H1 (cell line): ENCODE results near the gene ASS1. TPM values are rescaled to one million over a fixed set of nuclear protein-coding genes. Genes with fewer than 3 reads are reported as not detected.

Source experiments
- CTCF ChIA-PET: fragments of 300-600 bp; sonication (Branson Sonifier 250); formaldehyde crosslinking; loops from one replicate; lab custom pipeline; 2021; ENCODE audit not compliant: partially characterized antibody; lab: Charles Lee
- POLR2A ChIA-PET: fragments of 300-600 bp; sonication (Branson Sonifier 250); formaldehyde crosslinking; loops from one replicate; lab custom pipeline; 2021; ENCODE audit warnings: inconsistent platforms; ENCODE audit not compliant: partially characterized antibody; lab: Charles Lee
- DNase-seq, 2 experiments: peaks; one replicate each; pipeline versions ENCODE4 v3.0.0 to v3.0.0-alpha.2; 2010 to 2022; ENCODE audit warnings: low spot score in 2 of 2, low read depth in 1 of 2, mixed read lengths in 1 of 2
- FAIRE-seq: peaks from 2 replicates; lab custom pipeline; 2011; peaks lifted over from hg19 to GRCh38; lab: Jason Lieb, UNC
- H2AFZ ChIP-seq: 2 replicates; pipeline ENCODE4 v1.8.1; 2012; ENCODE audit warnings: low read length, inconsistent platforms
- H2AK5ac ChIP-seq: 2 replicates; pipeline ENCODE4 v1.6.1; 2013; ENCODE audit warnings: low read depth, low read length
- H2BK120ac ChIP-seq: replicated peaks from 2 replicates; pipeline ENCODE3; 2013; ENCODE audit warnings: low read depth, low read length, inconsistent platforms
- H2BK12ac ChIP-seq: 2 replicates; pipeline ENCODE4 v1.6.1; 2013; ENCODE audit warnings: low read depth, low read length
- H2BK15ac ChIP-seq: 2 replicates; pipeline ENCODE4 v1.6.1; 2013; ENCODE audit warnings: low read length
- H2BK20ac ChIP-seq: 2 replicates; pipeline ENCODE4 v1.6.1; 2013; ENCODE audit warnings: low read length
- H2BK5ac ChIP-seq: 2 replicates; pipeline ENCODE4 v1.6.1; 2013; ENCODE audit warnings: low read depth, low read length
- H3K14ac ChIP-seq: 2 replicates; pipeline ENCODE4 v1.6.1; 2013; ENCODE audit warnings: inconsistent platforms; ENCODE audit not compliant: insufficient read length
- H3K18ac ChIP-seq: 2 replicates; pipeline ENCODE4 v1.6.1; 2013; ENCODE audit warnings: low read length; ENCODE audit errors: extremely low read depth
- H3K23ac ChIP-seq: 2 replicates; pipeline ENCODE4 v1.6.1; 2013; ENCODE audit warnings: inconsistent platforms; ENCODE audit not compliant: insufficient read length
- H3K23me2 ChIP-seq: 2 replicates; pipeline ENCODE4 v1.6.1; 2013; ENCODE audit warnings: low read depth, low read length
- H3K27ac ChIP-seq: 2 replicates; pipeline ENCODE4 v1.6.1; 2011; ENCODE audit warnings: low read depth, low read length, inconsistent platforms
- H3K27me3 ChIP-seq, 4 experiments: replicated peaks in 1 of 4; 1 replicate in 1 of 4; 2 replicates in 3 of 4; pipeline versions ENCODE4 v1.6.1 to v1.8.1; 2011 to 2013; ENCODE audit warnings: low read length in 3 of 4, mild to moderate bottlenecking in 3 of 4, inconsistent platforms in 2 of 4, mixed read lengths in 2 of 4, moderate library complexity in 1 of 4; ENCODE audit not compliant: control insufficient read depth in 3 of 4, insufficient read depth in 3 of 4; ENCODE audit errors: extremely low read depth in 1 of 4
- H3K36me3 ChIP-seq, 4 experiments: 2 replicates each; pipeline versions ENCODE4 v1.6.1 to v1.8.1; 2011 to 2013; ENCODE audit warnings: mild to moderate bottlenecking in 4 of 4, low read length in 3 of 4, moderate library complexity in 2 of 4, control low read depth in 1 of 4, inconsistent platforms in 1 of 4; ENCODE audit not compliant: insufficient read depth in 4 of 4, control insufficient read depth in 2 of 4
- H3K4ac ChIP-seq: replicated peaks from 2 replicates; pipeline ENCODE3; 2013; ENCODE audit warnings: low read length, low read depth, mixed read lengths, inconsistent platforms; ENCODE audit not compliant: insufficient read length
- H3K4me1 ChIP-seq, 4 experiments: replicated peaks in 1 of 4; 1 replicate in 1 of 4; 2 replicates in 3 of 4; pipeline versions ENCODE4 v1.6.1 to v1.8.1; 2011 to 2013; ENCODE audit warnings: low read length in 3 of 4, inconsistent platforms in 2 of 4, mixed read lengths in 1 of 4; ENCODE audit not compliant: insufficient read depth in 4 of 4, control insufficient read depth in 3 of 4
- H3K4me2 ChIP-seq, 2 experiments: 2 replicates each; pipeline versions ENCODE4 v1.6.1 to v1.8.1; 2011 to 2013; ENCODE audit warnings: low read depth in 2 of 2, low read length in 2 of 2, control low read depth in 1 of 2, inconsistent platforms in 1 of 2, mild to moderate bottlenecking in 1 of 2; ENCODE audit not compliant: insufficient read depth in 1 of 2
- H3K4me3 ChIP-seq, 4 experiments: fragments of 200-600, 300-600 bp in 1 of 4; sonication (generic), shearing (Covaris generic), sonication (Bioruptor Twin) in 1 of 4; 2 replicates each; pipeline versions ENCODE4 v1.5.1 to v1.8.1; 2011 to 2016; ENCODE audit warnings: low read length in 4 of 4, low read depth in 3 of 4, control low read depth in 2 of 4, inconsistent platforms in 2 of 4, mild to moderate bottlenecking in 2 of 4, mixed read lengths in 1 of 4, moderate library complexity in 1 of 4; ENCODE audit not compliant: insufficient read depth in 2 of 4; ENCODE audit errors: extremely low read depth in 1 of 4
- H3K56ac ChIP-seq: replicated peaks from 2 replicates; pipeline ENCODE3; 2013; ENCODE audit warnings: low read depth, mild to moderate bottlenecking, mixed read lengths, low read length, inconsistent platforms; ENCODE audit not compliant: insufficient read length
- H3K79me1 ChIP-seq: 2 replicates; pipeline ENCODE4 v1.6.1; 2013; ENCODE audit warnings: low read depth, low read length, control low read depth
- H3K79me2 ChIP-seq, 2 experiments: 2 replicates each; pipeline versions ENCODE4 v1.6.1 to v1.8.1; 2012 to 2013; ENCODE audit warnings: low read length in 2 of 2, mild to moderate bottlenecking in 2 of 2, inconsistent platforms in 1 of 2; ENCODE audit not compliant: insufficient read depth in 2 of 2, control insufficient read depth in 1 of 2
- H3K9ac ChIP-seq, 4 experiments: replicated peaks in 1 of 4; 1 replicate in 1 of 4; 2 replicates in 3 of 4; pipeline versions ENCODE4 v1.6.1 to v1.8.1; 2011 to 2013; ENCODE audit warnings: low read depth in 3 of 4, low read length in 3 of 4, control low read depth in 2 of 4, mild to moderate bottlenecking in 2 of 4, moderate library complexity in 2 of 4, inconsistent platforms in 1 of 4; ENCODE audit errors: extremely low read depth in 1 of 4
- H3K9me3 ChIP-seq, 2 experiments: 2 replicates each; pipeline versions ENCODE4 v1.6.1 to v1.8.1; 2012 to 2013; ENCODE audit warnings: mild to moderate bottlenecking in 2 of 2, moderate library complexity in 2 of 2, control low read depth in 1 of 2, inconsistent platforms in 1 of 2, low read depth in 1 of 2, low read length in 1 of 2, mixed read lengths in 1 of 2; ENCODE audit not compliant: insufficient read depth in 2 of 2
- H4K20me1 ChIP-seq, 2 experiments: replicated peaks in 1 of 2; 2 replicates each; pipeline versions ENCODE3 to v1.8.1; 2011 to 2013; ENCODE audit warnings: inconsistent platforms in 2 of 2, low read length in 2 of 2, mild to moderate bottlenecking in 1 of 2; ENCODE audit not compliant: insufficient read depth in 2 of 2, control insufficient read depth in 1 of 2
- H4K5ac ChIP-seq: 2 replicates; pipeline ENCODE4 v1.6.1; 2013; ENCODE audit warnings: low read length, low read depth, mixed read lengths, inconsistent platforms; ENCODE audit not compliant: insufficient read length
- H4K8ac ChIP-seq: 2 replicates; pipeline ENCODE4 v1.8.0; 2013; ENCODE audit warnings: mild to moderate bottlenecking, moderate library complexity, low read length, inconsistent platforms; ENCODE audit not compliant: insufficient read depth; ENCODE audit errors: extremely low read depth
- H4K91ac ChIP-seq: replicated peaks from 2 replicates; pipeline ENCODE3; 2013; ENCODE audit warnings: low read length, mixed read lengths, inconsistent platforms; ENCODE audit not compliant: insufficient read length
- CBX8 ChIP-seq: fragments of 300-800, 300-1000 bp; sonication (generic); IDR thresholded peaks from 2 replicates; pipeline ENCODE4 v1.7.1; 2016; ENCODE audit warnings: low read depth, low read length, borderline replicate concordance
- CTBP2 ChIP-seq: IDR thresholded peaks from 2 replicates; pipeline ENCODE4 v1.7.0; 2011; ENCODE audit warnings: borderline replicate concordance, mild to moderate bottlenecking, moderate library complexity, mixed read lengths, low read length; ENCODE audit not compliant: insufficient read depth, insufficient read length
- EGR1 ChIP-seq: IDR thresholded peaks from 2 replicates; pipeline ENCODE4 v1.6.1; 2011; ENCODE audit warnings: low read depth, low read length, borderline replicate concordance
- EP300 ChIP-seq, 2 experiments: IDR thresholded peaks; 1 replicate in 1 of 2; 2 replicates in 1 of 2; pipeline ENCODE4 v1.6.1; 2011 to 2012; ENCODE audit warnings: low read depth in 2 of 2, low read length in 2 of 2, mild to moderate bottlenecking in 2 of 2, borderline replicate concordance in 1 of 2, inconsistent platforms in 1 of 2, moderate library complexity in 1 of 2
- GABPA ChIP-seq: IDR thresholded peaks from 2 replicates; pipeline ENCODE4 v1.6.1; 2011; ENCODE audit warnings: mild to moderate bottlenecking, low read length, moderate library complexity, borderline replicate concordance; ENCODE audit not compliant: insufficient read depth
- PHF8 ChIP-seq: fragments of 200-600 bp; sonication (generic); conservative IDR thresholded peaks from 2 replicates; pipeline ENCODE4 v1.7.1; 2012; ENCODE audit warnings: low read depth, mild to moderate bottlenecking, inconsistent platforms, low read length, moderate library complexity
- POLR2AphosphoS5 ChIP-seq: IDR thresholded peaks from 2 replicates; pipeline ENCODE4 v1.6.1; 2011; ENCODE audit warnings: low read depth, low read length
- POU5F1 ChIP-seq: IDR thresholded peaks from 2 replicates; pipeline ENCODE4 v1.6.1; 2011; ENCODE audit warnings: low read depth, mild to moderate bottlenecking, low read length, moderate library complexity
- SIN3A ChIP-seq, 2 experiments: IDR thresholded peaks in 1 of 2; conservative IDR thresholded peaks in 1 of 2; 2 replicates each; pipeline ENCODE4 v1.6.1; 2011 to 2012; ENCODE audit warnings: low read length in 2 of 2, improper control_type of control experiment in 1 of 2, low read depth in 1 of 2, mild to moderate bottlenecking in 1 of 2
- SIRT6 ChIP-seq: IDR thresholded peaks from one replicate; pipeline ENCODE4 v1.7.1; 2012; ENCODE audit warnings: low read length, inconsistent platforms
- TBP ChIP-seq: IDR thresholded peaks from 2 replicates; pipeline ENCODE4 v1.6.1; 2011; ENCODE audit warnings: low read depth, low read length, improper control_type of control experiment
- YY1 ChIP-seq: IDR thresholded peaks from 2 replicates; pipeline ENCODE4 v1.6.1; 2011; ENCODE audit warnings: low read depth, mild to moderate bottlenecking, low read length
- WGBS, 2 experiments: shearing (Covaris generic) in 1 of 2; methylation state at CpG; one replicate each; pipeline versions ENCODE4 v1.1.6 to v1.1.7; 2013 to 2015; ENCODE audit warnings: low lambda C conversion rate in 2 of 2, mixed read lengths in 2 of 2, inconsistent platforms in 1 of 2, low coverage in 1 of 2, missing lambda C conversion rate in 1 of 2; ENCODE audit not compliant: insufficient replicate concordance in 2 of 2, insufficient coverage in 1 of 2, insufficient read length in 1 of 2; ENCODE audit errors: extremely low coverage in 1 of 2, missing lambda C conversion rate in 1 of 2; 5-methylcytosine and 5-hydroxymethylcytosine counted together
- polyA plus RNA-seq, 7 experiments: library from polyadenylated mRNA; depleted of rRNA in 3 of 7; stranded (reverse) in 5 of 7; unstranded in 2 of 7; fragments of >200 nt in 5 of 7; fragments of 200-250 nt in 2 of 7; gene quantifications; 1 replicate in 5 of 7; 2 replicates in 1 of 7; 4 replicates in 1 of 7; pipeline versions ENCODE4 v1.2.1 to v1.2.3, GENCODE V29; 2011 to 2013; ENCODE audit warnings: missing spikeins in 2 of 7, mixed read lengths in 2 of 7
- total RNA-seq: library from RNA; stranded (reverse); fragmentation: NEBNext Ultra II Directional; extraction: Animal tissue kit (Norgen Biotek cat#: 25700); gene quantifications from 2 replicates; pipeline ENCODE4 v1.2.1, GENCODE V29; 2021
- TF ChIP-seq, protein P1 (sequence below): IDR thresholded peaks from 2 replicates; pipeline ENCODE4 v1.6.1; 2012; ENCODE audit warnings: low read length, inconsistent platforms

The ASS1 gene
- total and polyA plus RNA-seq, 2 of the 8 experiments (the other 6 are each of a cell fraction or from before 2014, with no cell fraction given): 108 to 296 TPM

GRCh38 chr9:130402243-130402642, 42.5 kb upstream of the ASS1 start:
- Histone ChIP-seq H2AFZ (no peak overlapping the region), H4K20me1 (no peaks in the 10 kb centered on the region), H3K4me3 (no peak overlapping the region), H3K79me2 (no peaks in the 10 kb centered on the region), H4K5ac (no peak overlapping the region), H2BK15ac (no peak overlapping the region), H3K56ac (no peak overlapping the region), H2BK20ac (no peak overlapping the region), H3K27ac (no peak overlapping the region), H3K9ac (no peak overlapping the region), H2BK12ac (no peak overlapping the region), H3K4me1 (no peaks in the 10 kb centered on the region), H3K23me2 (no peaks in the 10 kb centered on the region), H3K14ac (no peak overlapping the region), H2BK5ac (no peak overlapping the region), H2BK120ac (no peak overlapping the region), H4K91ac (no peak overlapping the region), H3K27me3 (no peaks in the 10 kb centered on the region), H3K23ac (no peak overlapping the region), H2AK5ac (no peak overlapping the region), H3K79me1 (no peaks in the 10 kb centered on the region), H3K4me2 (no peak overlapping the region), H3K9me3 (no peaks in the 10 kb centered on the region), H3K4ac (no peak overlapping the region), H4K8ac (no peak overlapping the region), H3K36me3 (no peaks in the 10 kb centered on the region; a peak in 2 of 8 replicates), H3K18ac (no peak overlapping the region)
- no peak for DNase-seq
- ChIA-PET CTCF (interaction anchor here (0.6 to 1.3 kb wide), 2 partner anchors 36 to 52 kb away, joined by 3 read pairs; no protein-coding TSS in a partner anchor), POLR2A (no interaction called here)
- 93% methylated on average over 2 of the region's 3 CpGs; no CpG with 5 or more reads in 1 of the 2 experiments for WGBS, 2 experiments
- no peak for FAIRE-seq
- TF ChIP-seq POU5F1: no peak
- no peak for TF ChIP-seq TBP
- no peak for TF ChIP-seq SIRT6
- no peak for TF ChIP-seq GABPA
- TF ChIP-seq EGR1: no peak
- no peak for TF ChIP-seq CBX8
- TF ChIP-seq PHF8: no peak
- no peak for TF ChIP-seq YY1
- TF ChIP-seq, protein P1, sequence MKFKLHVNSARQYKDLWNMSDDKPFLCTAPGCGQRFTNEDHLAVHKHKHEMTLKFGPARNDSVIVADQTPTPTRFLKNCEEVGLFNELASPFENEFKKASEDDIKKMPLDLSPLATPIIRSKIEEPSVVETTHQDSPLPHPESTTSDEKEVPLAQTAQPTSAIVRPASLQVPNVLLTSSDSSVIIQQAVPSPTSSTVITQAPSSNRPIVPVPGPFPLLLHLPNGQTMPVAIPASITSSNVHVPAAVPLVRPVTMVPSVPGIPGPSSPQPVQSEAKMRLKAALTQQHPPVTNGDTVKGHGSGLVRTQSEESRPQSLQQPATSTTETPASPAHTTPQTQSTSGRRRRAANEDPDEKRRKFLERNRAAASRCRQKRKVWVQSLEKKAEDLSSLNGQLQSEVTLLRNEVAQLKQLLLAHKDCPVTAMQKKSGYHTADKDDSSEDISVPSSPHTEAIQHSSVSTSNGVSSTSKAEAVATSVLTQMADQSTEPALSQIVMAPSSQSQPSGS: no peak
- no peak for TF ChIP-seq SIN3A (conservative IDR thresholded peaks at IDR 0.05 in 1 of 2, IDR thresholded peaks at IDR 0.05 in 1 of 2; ENCODE audit: low read depth in 1 of 2, low read length in 2 of 2)
- no peak for TF ChIP-seq POLR2AphosphoS5
- TF ChIP-seq CTBP2: no peak
- TF ChIP-seq EP300 (IDR thresholded peaks at IDR 0.05; ENCODE audit: borderline replicate concordance in 1 of 2, low read depth in 2 of 2, low read length in 2 of 2): no peak
